HG02610 (cell line): ENCODE measurements around the gene ZNF71.

Experiments
- ATAC-seq: cut with Tn5 transposase; IDR thresholded peaks from one replicate; pipeline ENCODE4 v1.9.1; 2021; ENCODE audit warnings: mild to moderate bottlenecking, moderate library complexity; ENCODE audit not compliant: unreplicated experiment

The ZNF71 gene

DNA sequence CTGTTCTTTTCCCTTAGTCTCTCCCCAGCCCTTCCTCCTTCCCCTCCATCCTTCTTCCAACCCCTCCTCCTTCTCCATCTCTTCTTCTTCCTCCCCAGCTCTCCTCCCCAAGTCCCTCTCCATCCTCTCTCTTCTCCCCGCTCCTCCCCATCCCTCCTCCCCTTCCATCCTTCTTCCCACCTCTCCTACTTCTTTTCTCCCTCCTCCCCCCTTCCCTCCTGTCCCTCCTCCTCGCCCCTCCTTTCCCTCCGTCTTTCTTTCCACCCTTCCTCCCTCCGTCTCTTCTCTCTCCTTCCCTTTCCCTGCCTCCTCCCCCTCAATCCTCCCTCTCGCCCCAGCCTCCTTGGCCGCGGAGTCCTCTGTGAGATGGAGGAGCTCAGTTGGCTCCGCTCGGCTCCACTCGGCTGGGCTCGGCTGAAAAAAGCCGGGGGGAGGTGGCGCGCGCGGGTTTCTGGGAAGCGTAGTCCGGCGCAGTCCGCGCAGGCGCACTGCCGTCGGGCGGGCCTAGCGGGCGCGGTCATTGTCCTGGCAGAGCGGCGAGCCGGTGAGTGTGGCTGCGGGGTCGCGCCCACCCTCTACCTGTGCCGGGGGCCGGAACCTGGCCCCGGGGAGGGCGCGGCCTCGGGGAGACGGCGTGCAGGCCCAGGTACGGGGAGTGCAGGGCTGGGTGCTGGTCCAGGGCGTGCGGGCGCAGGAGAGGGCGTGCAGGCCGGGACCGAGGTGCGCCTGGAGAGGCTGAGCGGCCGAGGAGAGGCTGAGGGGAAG lies at the start of gene ZNF71:
TSS of gene ZNF71 (plus strand) at position 520 of the 765 bp plus-strand sequence. CDS start 6,257 bp downstream, outside the sequence.
- ATAC-seq: peak; percentile 87

DNA sequence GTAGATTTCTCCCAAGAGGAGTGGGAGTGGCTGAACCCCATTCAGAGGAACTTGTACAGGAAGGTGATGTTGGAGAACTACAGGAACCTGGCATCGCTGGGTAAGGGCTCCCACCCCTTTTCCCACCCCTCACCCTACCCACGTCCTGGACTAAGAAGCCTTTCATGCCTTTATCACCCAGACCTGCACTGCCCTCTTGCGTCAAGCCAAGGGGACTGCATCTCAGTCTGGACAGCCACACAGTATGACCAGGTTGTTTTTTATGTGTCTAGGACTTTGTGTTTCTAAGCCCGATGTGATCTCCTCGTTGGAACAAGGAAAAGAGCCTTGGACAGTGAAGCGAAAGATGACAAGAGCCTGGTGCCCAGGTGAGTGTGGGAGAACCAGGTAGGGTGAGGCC lies 47.6 kb upstream of the ZNF71 start:
- ATAC-seq: no peak

GRCh38 chr19:56554272-56554869 lies 40.7 kb upstream of the ZNF71 start:
- no peak for ATAC-seq

- ATAC-seq: no peak
Measured at GRCh38 chr19:56562766-56563165, 32.3 kb upstream of the ZNF71 start.

DNA sequence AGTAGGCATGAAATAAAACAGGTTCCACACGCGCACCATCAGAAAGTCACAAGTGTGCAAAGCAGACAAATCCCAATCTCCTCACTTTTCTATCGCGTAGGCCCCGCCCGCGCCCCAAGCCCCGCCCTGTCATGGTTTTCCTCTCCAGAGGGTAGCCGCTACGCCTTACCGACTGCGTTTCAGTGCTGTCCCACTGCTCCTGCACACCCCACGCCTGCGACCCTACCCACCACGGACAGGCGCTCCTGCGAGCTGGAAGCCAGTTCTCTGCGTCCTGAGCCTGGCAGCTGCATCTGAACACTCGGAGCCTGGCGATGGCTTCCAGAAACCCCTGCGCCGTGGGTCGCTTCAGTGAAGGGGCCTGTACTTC lies 28.2 kb upstream of the ZNF71 start:
- ATAC-seq: peak; percentile 39

DNA sequence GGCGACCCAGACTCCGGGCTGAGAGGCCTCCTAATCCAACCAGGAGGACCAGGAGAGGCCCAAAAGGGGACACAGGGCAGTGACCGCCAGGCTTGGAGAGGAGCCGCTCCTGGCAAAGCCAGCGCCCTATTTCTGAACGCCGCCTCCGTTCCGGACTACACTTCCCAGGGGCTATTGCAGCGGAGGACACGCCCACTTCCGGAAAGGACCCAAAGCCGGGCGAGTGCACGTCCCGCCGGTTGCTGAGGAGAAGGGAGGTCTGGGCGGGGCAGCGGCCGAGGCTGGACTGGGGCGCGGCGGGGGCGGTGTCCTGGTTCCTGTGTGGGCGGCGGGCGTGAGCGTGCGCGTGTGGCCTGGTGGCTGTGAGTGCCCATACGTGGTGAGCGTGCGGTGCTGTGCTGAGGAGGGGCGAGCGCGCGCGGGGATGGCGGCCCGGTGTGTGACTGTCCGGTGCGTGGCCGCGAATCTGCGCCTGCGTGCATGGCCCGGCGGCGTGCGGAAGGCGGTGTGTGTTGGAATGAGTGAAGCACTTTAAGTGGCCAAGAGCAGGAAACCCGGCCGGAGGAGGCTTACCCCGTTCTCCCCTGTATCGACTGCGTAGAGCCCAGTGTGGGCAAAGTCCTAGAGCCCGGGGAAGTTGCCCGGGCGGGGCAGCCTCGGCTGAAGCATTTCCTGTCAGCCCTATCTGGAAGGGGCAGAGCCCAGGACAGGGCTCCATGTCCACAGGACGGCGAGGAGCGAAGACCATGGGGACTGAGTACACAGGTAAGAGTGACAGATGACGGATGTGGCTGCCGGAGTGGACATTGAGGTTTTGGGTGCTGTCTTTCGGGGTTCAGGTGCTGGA lies 27.6 kb upstream of the ZNF71 start, which contains the start of gene ZNF470:
TSS of gene ZNF470 (plus strand) at position 195 of the 847 bp plus-strand sequence. CDS start 2,844 bp downstream, outside the sequence.
- ATAC-seq: peak; percentile 91

GRCh38 chr19:56572589-56572988 lies 22.5 kb upstream of the ZNF71 start:
- ATAC-seq: no peak

DNA sequence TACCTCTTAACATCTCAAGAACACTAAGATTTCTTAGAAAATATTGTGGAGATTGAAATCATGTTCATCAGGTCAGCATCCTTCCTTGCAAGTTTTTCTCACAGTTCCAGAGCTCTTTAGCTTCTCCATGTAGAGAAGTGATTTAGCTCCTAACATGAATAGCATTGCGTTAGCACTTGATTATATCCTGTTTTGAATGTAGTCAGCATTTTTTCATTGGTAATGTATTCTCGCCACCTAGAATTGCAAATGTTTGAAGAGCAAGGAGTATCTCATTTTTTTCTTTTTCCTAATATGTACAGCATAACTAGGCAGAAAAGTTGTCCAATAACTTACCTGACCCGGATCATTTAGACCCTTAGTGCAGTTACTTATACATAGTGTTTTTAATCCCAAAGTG lies 21.2 kb upstream of the ZNF71 start:
- no peak for ATAC-seq

DNA sequence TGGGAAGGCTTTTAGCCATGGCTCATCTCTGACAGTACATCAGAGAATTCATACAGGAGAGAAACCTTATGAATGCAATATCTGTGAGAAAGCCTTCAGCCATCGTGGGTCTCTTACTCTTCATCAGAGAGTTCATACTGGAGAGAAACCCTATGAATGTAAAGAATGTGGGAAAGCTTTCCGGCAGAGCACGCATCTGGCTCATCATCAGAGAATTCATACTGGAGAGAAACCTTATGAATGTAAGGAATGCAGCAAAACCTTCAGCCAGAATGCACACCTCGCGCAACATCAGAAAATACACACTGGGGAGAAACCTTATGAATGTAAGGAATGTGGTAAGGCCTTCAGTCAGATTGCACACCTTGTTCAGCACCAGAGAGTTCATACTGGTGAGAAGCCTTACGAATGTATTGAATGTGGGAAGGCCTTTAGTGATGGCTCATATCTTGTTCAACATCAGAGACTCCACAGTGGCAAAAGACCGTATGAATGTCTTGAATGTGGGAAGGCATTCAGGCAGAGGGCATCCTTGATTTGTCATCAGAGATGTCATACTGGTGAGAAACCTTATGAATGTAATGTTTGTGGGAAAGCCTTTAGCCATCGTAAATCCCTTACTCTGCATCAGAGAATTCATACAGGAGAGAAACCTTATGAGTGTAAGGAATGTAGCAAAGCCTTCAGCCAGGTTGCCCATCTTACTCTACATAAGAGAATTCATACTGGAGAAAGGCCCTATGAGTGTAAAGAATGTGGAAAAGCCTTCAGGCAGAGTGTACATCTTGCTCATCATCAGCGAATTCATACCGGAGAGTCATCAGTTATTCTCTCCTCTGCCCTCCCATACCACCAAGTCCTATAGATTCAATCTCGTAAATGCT lies 17.1 kb upstream of the ZNF71 start:
- no peak for ATAC-seq

GRCh38 chr19:56594446-56594782 lies 688 bp upstream of the ZNF71 start:
- no peak for ATAC-seq

- ATAC-seq: peak; percentile 17
Measured at GRCh38 chr19:56595548-56595899, 422 bp downstream of the ZNF71 start.

DNA sequence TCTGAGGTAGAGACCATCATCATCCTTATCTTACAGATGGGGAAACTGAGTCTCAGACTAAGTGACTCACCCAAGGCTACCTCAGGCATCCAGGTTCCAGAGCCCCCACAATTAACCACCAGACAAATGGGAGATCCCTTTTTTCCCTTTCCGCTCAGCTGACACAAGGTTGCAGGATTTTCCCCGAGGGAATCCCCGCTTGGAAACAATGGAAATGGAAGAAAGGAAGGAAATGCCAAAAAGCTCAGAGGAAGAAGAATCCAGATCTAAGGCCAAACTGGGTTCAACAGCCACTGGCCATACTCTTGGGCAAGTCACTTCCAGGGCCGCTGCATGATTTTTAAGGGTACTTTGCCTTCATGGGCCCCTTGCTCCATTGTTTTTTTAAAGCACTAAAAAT lies 1.6 kb downstream of the ZNF71 start:
- no peak for ATAC-seq

DNA sequence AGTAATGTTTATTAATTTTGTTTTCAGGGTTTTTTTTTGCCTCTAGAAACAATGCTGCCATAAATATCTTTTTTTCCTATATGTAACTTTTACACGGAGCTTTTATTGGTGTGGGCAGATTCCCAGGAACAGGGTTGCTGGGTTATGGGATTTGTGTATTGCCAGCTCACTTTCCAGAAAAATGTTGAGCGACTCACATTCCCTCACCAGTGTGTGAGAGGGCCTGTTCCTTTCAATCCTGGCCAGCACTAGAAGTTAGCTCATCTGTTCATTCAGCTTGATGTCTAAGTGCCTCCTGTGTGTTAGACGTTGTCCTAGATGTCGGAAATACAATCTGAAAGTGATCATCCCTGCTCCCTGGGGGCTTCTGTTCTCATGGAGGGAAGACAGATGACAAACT lies 2.6 kb downstream of the ZNF71 start:
- no peak for ATAC-seq

DNA sequence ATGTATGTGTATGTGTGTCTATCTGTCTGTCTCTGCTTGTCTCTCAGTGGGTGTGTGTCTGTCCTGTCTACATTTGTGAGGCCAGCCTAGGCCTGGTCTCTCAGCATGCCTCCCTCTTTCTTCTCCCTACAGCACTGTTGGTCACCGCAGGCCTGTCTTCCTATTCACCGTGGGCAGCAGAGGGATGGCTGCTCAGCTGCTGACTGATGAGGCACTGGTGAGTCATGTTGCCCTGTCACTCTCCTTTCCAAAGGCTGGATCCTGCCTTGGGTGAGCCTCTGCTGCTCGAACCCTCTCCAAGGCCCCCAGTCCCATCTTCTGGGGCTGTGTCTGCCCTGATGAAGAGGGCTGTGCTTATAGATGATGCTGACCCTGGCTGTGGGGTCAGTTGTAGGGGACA lies 6.3 kb downstream of the ZNF71 start:
- ATAC-seq: no peak

GRCh38 chr19:56603829-56604228 lies 8.7 kb downstream of the ZNF71 start:
- ATAC-seq: no peak

DNA sequence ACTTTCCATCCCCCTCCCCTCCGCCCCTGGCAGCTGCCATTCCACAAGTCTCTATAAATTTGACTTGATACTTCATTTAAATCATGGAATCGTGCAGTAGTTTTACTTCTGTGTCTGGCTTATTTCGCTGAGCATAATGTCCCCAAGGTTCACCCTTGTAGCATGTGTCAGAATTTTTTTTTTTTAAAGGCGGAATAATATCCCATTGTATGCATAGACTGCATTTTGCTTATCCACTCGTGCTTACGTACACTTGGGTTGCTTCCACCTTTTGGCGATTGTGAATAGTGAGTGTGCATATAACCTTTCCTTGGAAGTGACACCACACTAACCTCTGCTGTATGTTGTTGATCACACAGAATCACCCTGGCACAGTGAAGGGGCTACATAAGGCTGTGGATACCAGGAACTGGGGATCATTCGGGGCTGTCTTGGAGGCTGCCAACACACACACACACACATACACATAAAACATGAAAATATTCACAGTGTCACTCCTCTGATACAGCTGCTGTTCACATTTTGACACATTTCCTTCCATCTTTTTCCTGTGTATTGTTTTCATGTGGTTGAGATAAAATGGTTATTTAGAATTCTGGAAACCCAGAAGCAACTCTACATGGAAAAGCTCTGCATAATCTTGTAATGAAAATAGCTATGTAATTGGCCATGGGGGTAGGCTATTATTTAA lies 13.3 kb downstream of the ZNF71 start:
- no peak for ATAC-seq

GRCh38 chr19:56611288-56611687 lies 16.2 kb downstream of the ZNF71 start:
- ATAC-seq: no peak

DNA sequence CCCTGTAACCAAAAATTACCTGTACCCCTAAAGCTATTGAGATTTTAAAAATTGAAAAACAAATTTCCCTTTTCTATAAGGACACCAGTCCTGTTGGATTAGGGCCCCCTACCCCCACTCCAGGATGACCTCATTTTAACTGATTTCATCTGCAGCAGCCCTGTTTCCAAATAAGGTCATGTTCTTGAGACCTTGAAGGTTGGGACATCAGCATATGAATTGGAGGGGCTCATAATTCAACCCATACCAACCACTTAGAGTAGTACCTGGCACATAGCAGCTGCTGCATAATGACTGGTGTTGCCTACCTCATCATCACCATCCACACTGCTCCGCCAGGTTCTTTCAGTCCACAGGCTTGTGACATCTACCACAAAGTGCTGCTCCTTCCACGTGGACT lies 17.6 kb downstream of the ZNF71 start:
- no peak for ATAC-seq

GRCh38 chr19:56613639-56614038 lies 18.5 kb downstream of the ZNF71 start:
- ATAC-seq: no peak

DNA sequence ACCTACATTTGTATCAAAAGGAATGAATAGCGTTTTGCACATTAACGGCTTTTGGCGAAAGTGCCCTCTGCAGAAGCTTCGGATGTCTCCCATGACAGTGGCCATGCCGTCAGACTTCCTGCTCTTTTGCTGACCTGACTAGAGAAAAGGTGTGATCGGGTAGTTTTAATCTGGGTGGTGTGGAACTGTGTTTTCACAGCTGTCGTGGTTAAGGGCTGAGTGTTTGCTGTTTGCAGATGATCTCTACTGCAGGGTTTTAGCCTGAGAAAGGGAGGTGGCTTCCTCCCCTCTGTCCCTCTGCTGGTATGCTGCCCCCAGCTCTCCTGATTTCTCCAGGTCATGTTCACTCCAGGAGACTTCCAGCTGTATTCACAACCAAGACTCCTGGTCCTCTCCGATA lies 22.4 kb downstream of the ZNF71 start:
- ATAC-seq: no peak
